GM23248 (cell line): ENCODE results near the gene LDLRAD4. TPM values are rescaled to one million over a fixed set of nuclear protein-coding genes. Genes with fewer than 3 reads are reported as not detected.

Experiments used
- DNase-seq: peaks from one replicate; pipeline ENCODE4 v3.0.0-alpha.2; 2015
- H2AFZ ChIP-seq: fragments of 200-600 bp; sonication (generic); 2 replicates; pipeline ENCODE4 v1.6.1; 2016; ENCODE audit warnings: antibody characterized with exemption
- H3F3A ChIP-seq: fragments of 200-600 bp; sonication (generic); 2 replicates; pipeline ENCODE4 v1.6.1; 2016; ENCODE audit warnings: mild to moderate bottlenecking, antibody characterized with exemption, mixed run types; ENCODE audit not compliant: insufficient read depth
- H3K27ac ChIP-seq: fragments of 200-600 bp; sonication (generic); 2 replicates; pipeline ENCODE4 v1.5.1; 2016; ENCODE audit warnings: mild to moderate bottlenecking
- H3K27me3 ChIP-seq: fragments of 200-600 bp; sonication (generic); replicated peaks from 2 replicates; pipeline ENCODE4 v1.6.1; 2016; ENCODE audit warnings: mild to moderate bottlenecking; ENCODE audit not compliant: insufficient read depth
- H3K36me3 ChIP-seq: fragments of 200-600 bp; sonication (generic); 2 replicates; pipeline ENCODE4 v1.6.1; 2016; ENCODE audit warnings: low read depth, mild to moderate bottlenecking
- H3K4me1 ChIP-seq: fragments of 200-600 bp; sonication (generic); 2 replicates; pipeline ENCODE4 v1.6.1; 2016; ENCODE audit warnings: mild to moderate bottlenecking; ENCODE audit not compliant: insufficient read depth
- H3K4me2 ChIP-seq: fragments of 200-600 bp; sonication (generic); one replicate; pipeline ENCODE4 v1.6.1; 2016; ENCODE audit warnings: mild to moderate bottlenecking; ENCODE audit not compliant: unreplicated experiment
- H3K4me3 ChIP-seq: fragments of 200-600 bp; sonication (generic); 2 replicates; pipeline ENCODE4 v1.5.1; 2016; ENCODE audit warnings: mild to moderate bottlenecking
- H3K79me2 ChIP-seq: fragments of 200-600 bp; sonication (generic); 2 replicates; pipeline ENCODE4 v1.6.1; 2016; ENCODE audit warnings: mild to moderate bottlenecking; ENCODE audit not compliant: insufficient read depth
- H3K9ac ChIP-seq: fragments of 200-600 bp; sonication (generic); 2 replicates; pipeline ENCODE4 v1.6.1; 2016; ENCODE audit warnings: mild to moderate bottlenecking
- H3K9me2 ChIP-seq: fragments of 200-600 bp; sonication (generic); 2 replicates; pipeline ENCODE4 v1.6.1; 2016; ENCODE audit warnings: mixed run types, mild to moderate bottlenecking, moderate library complexity; ENCODE audit not compliant: insufficient read depth
- H3K9me3 ChIP-seq: fragments of 200-600 bp; sonication (generic); one replicate; pipeline ENCODE4 v1.6.1; 2017; ENCODE audit warnings: low read depth
- H4K20me1 ChIP-seq: fragments of 200-600 bp; sonication (generic); 2 replicates; pipeline ENCODE4 v1.6.0; 2016; ENCODE audit not compliant: insufficient read depth
- EZH2 ChIP-seq: fragments of 200-600 bp; sonication (generic); IDR thresholded peaks from 2 replicates; pipeline ENCODE4 v1.6.1; 2018; ENCODE audit warnings: antibody characterized with exemption, mild to moderate bottlenecking; ENCODE audit not compliant: insufficient read depth, poor library complexity, severe bottlenecking
- EZH2phosphoT487 ChIP-seq: fragments of 200-600 bp; sonication (generic); IDR thresholded peaks from 2 replicates; pipeline ENCODE4 v1.6.1; 2018; ENCODE audit warnings: antibody characterized with exemption, moderate library complexity, mild to moderate bottlenecking, low read depth; ENCODE audit not compliant: insufficient read depth
- WGBS, 2 experiments: methylation state at CpG; one replicate each; pipeline ENCODE4 v1.1.6; 2015 to 2017; ENCODE audit warnings: low lambda C conversion rate in 2 of 2, low coverage in 1 of 2; ENCODE audit errors: missing lambda C conversion rate in 2 of 2; 5-methylcytosine and 5-hydroxymethylcytosine counted together
- in situ Hi-C: fragments of 300-500 bp; cut with MboI; formaldehyde crosslinking; loops from 2 replicates; pipeline ENCODE4 v1.15.0; 2020
- polyA plus RNA-seq: library from polyadenylated mRNA; unstranded; fragments of >200 nt; fragmentation: Nextera tagmentation; extraction: Ambion mirVana; gene quantifications from 2 replicates; pipeline ENCODE4 v1.2.1, GENCODE V29; 2016
- total RNA-seq: library from RNA; depleted of rRNA; stranded (reverse); fragments of >200 nt; shearing (Covaris generic); gene quantifications from 2 replicates; pipeline ENCODE4 v1.2.3, GENCODE V29; 2014

The LDLRAD4 gene
- total and polyA plus RNA-seq, 2 experiments from 2014 or later: not detected

GRCh38 chr18:13284330-13285027 lies 65.9 kb downstream of the LDLRAD4 start:
- no peak for TF ChIP-seq EZH2
- no peak for TF ChIP-seq EZH2phosphoT487
- WGBS, 2 experiments: 71 to 72% methylated on average over 21 to 22 of the region's 22 CpGs

DNA sequence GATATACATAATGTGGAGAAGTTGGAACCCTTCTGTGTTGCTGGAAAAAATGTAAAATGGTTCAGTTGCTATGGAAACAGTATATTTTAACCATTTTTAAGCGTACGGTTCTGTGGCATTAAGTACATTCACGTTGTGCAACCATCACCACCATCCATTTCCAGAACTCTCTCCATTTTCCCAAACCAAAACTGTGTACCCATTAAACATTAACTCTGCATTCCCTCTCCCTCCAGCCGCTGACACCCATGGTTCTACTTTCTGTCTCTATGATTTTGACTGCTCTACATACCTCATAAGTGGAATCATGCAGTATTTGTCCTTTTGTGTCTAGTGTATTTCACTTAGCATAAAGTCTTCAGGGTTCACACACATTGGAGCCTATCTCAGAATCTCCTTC lies 67.3 kb downstream of the LDLRAD4 start:
- Histone ChIP-seq H3K9me3 (no peaks in the 10 kb centered on the region), H3K4me1 (no peaks in the 10 kb centered on the region), H4K20me1 (no peaks in the 10 kb centered on the region), H3K9me2 (no peaks in the 10 kb centered on the region), H3K79me2 (no peaks in the 10 kb centered on the region), H3K4me3 (no peak overlapping the region), H2AFZ (no peak overlapping the region), H3K27ac (no peak overlapping the region), H3K9ac (no peak overlapping the region), H3F3A (no peaks in the 10 kb centered on the region), H3K27me3 (no peaks in the 10 kb centered on the region), H3K36me3 (no peaks in the 10 kb centered on the region), H3K4me2 (no peak overlapping the region)
- no peak for DNase-seq
- in situ Hi-C loops: no loop called here
- WGBS, 2 experiments: 35 to 47% methylated on average over 4 of the region's 4 CpGs
- no peak for TF ChIP-seq EZH2
- no peak for TF ChIP-seq EZH2phosphoT487

More at GRCh38 chr18:13284330-13285027, 65.9 kb downstream of the LDLRAD4 start:
- Histone ChIP-seq H3K27ac (no peak overlapping the region), H2AFZ (no peak overlapping the region), H3K4me3 (no peak overlapping the region), H4K20me1 (no peaks in the 10 kb centered on the region), H3K9me2 (no peaks in the 10 kb centered on the region), H3K4me2 (no peak overlapping the region), H3K27me3 (no peaks in the 10 kb centered on the region), H3K4me1 (no peaks in the 10 kb centered on the region), H3K36me3 (no peaks in the 10 kb centered on the region), H3K9ac (no peak overlapping the region), H3K9me3 (no peaks in the 10 kb centered on the region), H3F3A (no peaks in the 10 kb centered on the region), H3K79me2 (no peaks in the 10 kb centered on the region)
- DNase-seq: no peak
- in situ Hi-C loops: no loop called here

DNA sequence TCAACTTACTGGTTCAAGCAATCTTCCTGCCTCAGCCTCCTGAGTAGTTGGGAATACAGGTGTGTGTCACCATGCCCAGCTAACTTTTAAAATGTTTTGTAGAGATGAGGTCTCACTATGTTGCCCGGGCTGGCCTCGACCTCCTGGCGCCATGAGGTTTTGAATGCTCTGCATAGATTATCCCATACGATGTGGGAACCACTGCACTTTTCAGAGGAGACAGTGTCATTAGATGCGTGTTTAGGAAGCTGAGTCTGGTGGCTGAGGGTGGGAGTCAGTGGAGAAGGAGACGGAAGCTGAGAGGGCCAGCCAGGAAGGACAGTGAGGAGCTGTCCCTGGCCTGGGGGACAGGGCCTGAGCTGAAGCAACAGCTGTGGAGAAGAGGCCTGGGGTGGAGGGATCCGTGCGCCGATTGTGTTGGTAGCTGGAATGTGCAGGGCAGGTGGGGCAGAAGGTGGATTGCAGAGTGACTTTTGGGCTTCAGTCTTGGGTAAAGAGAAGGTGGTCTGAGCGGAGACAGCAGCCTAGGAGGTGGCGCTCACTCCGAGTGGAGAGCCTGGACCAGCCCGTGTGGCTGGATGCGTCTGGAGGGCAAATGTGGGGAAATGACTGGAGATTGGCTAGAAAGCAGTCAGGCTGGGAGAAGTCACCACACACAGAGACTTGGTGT lies 68.0 kb downstream of the LDLRAD4 start:
- Histone ChIP-seq H3K9me3 (no peaks in the 10 kb centered on the region), H3K4me2 (no peak overlapping the region), H3K4me3 (no peak overlapping the region), H3K4me1 (no peaks in the 10 kb centered on the region), H3F3A (no peaks in the 10 kb centered on the region), H4K20me1 (no peaks in the 10 kb centered on the region), H2AFZ (no peak overlapping the region), H3K36me3 (no peaks in the 10 kb centered on the region), H3K79me2 (no peaks in the 10 kb centered on the region), H3K27ac (no peak overlapping the region), H3K27me3 (no peaks in the 10 kb centered on the region), H3K9me2 (no peaks in the 10 kb centered on the region), H3K9ac (no peak overlapping the region)
- WGBS, 2 experiments: 84 to 86% methylated on average over 14 of the region's 14 CpGs
- in situ Hi-C loops: no loop called here
- no peak for TF ChIP-seq EZH2
- DNase-seq: no peak

DNA sequence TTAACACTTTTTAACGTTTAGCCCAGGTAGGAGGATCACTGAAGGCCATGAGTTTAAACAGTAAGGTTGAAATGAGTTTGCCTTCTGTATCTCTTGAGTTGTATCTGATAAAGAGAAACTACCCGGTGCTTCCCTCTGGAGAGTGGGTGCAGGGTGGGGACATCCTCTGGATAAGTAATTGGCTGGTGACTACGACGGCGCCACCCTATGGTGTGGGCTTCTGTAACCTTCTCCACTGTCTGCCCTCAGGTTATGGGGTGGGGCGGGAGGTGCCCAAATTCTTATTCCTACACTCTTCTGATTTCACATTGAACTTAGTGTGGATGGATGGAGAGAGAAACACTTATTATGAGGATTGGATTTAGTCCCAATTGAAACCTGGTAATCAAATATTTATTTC lies 68.8 kb downstream of the LDLRAD4 start:
- no peak for DNase-seq
- Histone ChIP-seq H3K4me2 (no peak overlapping the region), H3K4me1 (no peaks in the 10 kb centered on the region), H3K9me3 (no peaks in the 10 kb centered on the region), H3K27ac (no peak overlapping the region), H3K9me2 (no peaks in the 10 kb centered on the region), H3K27me3 (no peaks in the 10 kb centered on the region), H3F3A (no peaks in the 10 kb centered on the region), H3K9ac (no peak overlapping the region), H4K20me1 (no peaks in the 10 kb centered on the region), H3K79me2 (no peaks in the 10 kb centered on the region), H3K36me3 (no peaks in the 10 kb centered on the region), H2AFZ (no peak overlapping the region), H3K4me3 (no peak overlapping the region)
- 68 to 78% methylated on average over 6 of the region's 6 CpGs for WGBS, 2 experiments
- no peak for TF ChIP-seq EZH2phosphoT487
- in situ Hi-C loops: no loop called here
